ENCODE measurements around the gene TLNRD1. TPM values are rescaled to one million over a fixed set of nuclear protein-coding genes. Genes with fewer than 3 reads are reported as not detected.

The TLNRD1 gene
- total and polyA plus RNA-seq, 7 donors: 0.65 to 5.1 (median 2.6) TPM

GRCh38 chr15:81026836-81027599 lies 26.3 kb downstream of the TLNRD1 start:
- 90 to 92% (median 91%) methylated on average over 2 of the region's 2 CpGs for WGBS, 3 donors
- intact Hi-C loops (cut with DNase I): no loop called here
- no peaks in the 10 kb centered on the region for H3K27me3 ChIP-seq (ENCODE audit: insufficient read depth in 3 of 3, low read length in 2 of 3)
- H3K4me3 ChIP-seq: no peak overlapping the region
- H3K4me1 ChIP-seq: peaks cover 10% of the 10 kb centered on the region
- H3K27ac ChIP-seq: no peak overlapping the region
- TF ChIP-seq, protein P1, sequence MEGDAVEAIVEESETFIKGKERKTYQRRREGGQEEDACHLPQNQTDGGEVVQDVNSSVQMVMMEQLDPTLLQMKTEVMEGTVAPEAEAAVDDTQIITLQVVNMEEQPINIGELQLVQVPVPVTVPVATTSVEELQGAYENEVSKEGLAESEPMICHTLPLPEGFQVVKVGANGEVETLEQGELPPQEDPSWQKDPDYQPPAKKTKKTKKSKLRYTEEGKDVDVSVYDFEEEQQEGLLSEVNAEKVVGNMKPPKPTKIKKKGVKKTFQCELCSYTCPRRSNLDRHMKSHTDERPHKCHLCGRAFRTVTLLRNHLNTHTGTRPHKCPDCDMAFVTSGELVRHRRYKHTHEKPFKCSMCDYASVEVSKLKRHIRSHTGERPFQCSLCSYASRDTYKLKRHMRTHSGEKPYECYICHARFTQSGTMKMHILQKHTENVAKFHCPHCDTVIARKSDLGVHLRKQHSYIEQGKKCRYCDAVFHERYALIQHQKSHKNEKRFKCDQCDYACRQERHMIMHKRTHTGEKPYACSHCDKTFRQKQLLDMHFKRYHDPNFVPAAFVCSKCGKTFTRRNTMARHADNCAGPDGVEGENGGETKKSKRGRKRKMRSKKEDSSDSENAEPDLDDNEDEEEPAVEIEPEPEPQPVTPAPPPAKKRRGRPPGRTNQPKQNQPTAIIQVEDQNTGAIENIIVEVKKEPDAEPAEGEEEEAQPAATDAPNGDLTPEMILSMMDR (IDR thresholded peaks at IDR 0.05): no peak
- ATAC-seq: no peak
- no peaks in the 10 kb centered on the region for H3K9me3 ChIP-seq
- no peaks in the 10 kb centered on the region for H3K36me3 ChIP-seq (ENCODE audit: insufficient read depth in 1 of 2, low read depth in 1 of 2)
- no peak for DNase-seq

DNA sequence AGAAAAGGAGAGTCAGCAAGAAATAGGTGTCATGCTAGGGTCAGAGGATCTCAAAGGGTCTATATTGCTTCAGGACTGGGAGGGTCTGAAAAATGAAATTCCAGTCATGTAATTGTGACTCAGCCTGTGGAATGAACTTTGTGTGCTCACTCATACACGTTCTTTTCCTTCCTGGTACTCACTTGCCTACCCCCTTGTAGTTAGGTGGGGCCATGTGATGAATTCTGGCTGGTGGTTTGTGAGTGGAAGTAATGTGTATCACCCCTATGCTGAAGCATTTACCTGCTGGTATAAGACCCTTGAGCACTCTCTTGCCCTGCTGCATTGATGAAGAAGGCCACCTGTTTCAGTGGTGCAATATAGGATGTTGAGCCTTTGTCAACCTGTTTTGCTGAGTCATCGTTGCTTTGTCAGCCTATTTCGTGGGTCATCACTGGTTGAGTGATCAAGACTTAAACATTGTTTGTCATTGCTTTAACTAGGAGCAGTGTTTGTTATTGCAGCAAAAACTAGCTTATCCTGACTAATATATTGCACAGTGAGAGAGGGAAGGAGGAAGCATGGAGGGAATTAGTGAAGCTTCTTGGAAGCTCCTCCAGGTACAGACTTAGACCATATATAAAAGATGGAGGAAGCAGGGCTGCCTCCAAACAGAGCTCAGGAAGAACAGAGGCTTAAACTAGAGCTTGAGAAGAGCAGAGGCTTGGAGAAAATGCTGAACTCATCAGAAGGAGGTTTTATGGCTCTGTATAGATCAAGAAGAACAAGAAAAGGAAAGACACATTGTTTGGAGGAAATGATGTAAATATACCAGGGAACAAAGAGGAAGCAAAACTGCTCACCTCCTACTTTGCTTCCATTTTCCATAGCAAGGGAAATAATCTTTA lies 28.9 kb downstream of the TLNRD1 start:
- no peaks in the 10 kb centered on the region for H3K9me3 ChIP-seq
- H3K27me3 ChIP-seq (ENCODE audit: insufficient read depth in 3 of 3, low read length in 2 of 3): no peaks in the 10 kb centered on the region
- H3K27ac ChIP-seq: no peak overlapping the region
- TF ChIP-seq, protein P1 (IDR thresholded peaks at IDR 0.05): no peak
- intact Hi-C loops (cut with DNase I): no loop called here
- no peak overlapping the region for H3K4me3 ChIP-seq
- no peaks in the 10 kb centered on the region for H3K36me3 ChIP-seq (ENCODE audit: insufficient read depth in 1 of 2, low read depth in 1 of 2)
- ATAC-seq (peak in 1 of 4 donors; percentile 30), DNase-seq (no peak)
- WGBS, 3 donors: 64 to 67% (median 67%) methylated on average over 3 of the region's 3 CpGs
- peaks cover 5% of the 10 kb centered on the region for H3K4me1 ChIP-seq

- no peaks in the 10 kb centered on the region for H3K36me3 ChIP-seq (ENCODE audit: insufficient read depth in 1 of 2, low read depth in 1 of 2)
- no peak overlapping the region for H3K27ac ChIP-seq
- ATAC-seq (no peak), DNase-seq (no peak)
- no peaks in the 10 kb centered on the region for H3K27me3 ChIP-seq (ENCODE audit: insufficient read depth in 3 of 3, low read length in 2 of 3)
- WGBS, 3 donors: 39 to 49% (median 48%) methylated on average over 3 of the region's 3 CpGs
- TF ChIP-seq, protein P1 (IDR thresholded peaks at IDR 0.05): no peak
- no peaks in the 10 kb centered on the region for H3K9me3 ChIP-seq
- no peaks in the 10 kb centered on the region for H3K4me1 ChIP-seq
- intact Hi-C loops (cut with DNase I): no loop called here
- no peak overlapping the region for H3K4me3 ChIP-seq
Observed at GRCh38 chr15:81030301-81030750, 29.6 kb downstream of the TLNRD1 start.

GRCh38 chr15:81031203-81031602 lies 30.5 kb downstream of the TLNRD1 start:
- Histone ChIP-seq H3K27ac (no peak overlapping the region), H3K36me3 (ENCODE audit: insufficient read depth in 1 of 2, low read depth in 1 of 2) (no peaks in the 10 kb centered on the region), H3K4me3 (no peak overlapping the region), H3K9me3 (no peaks in the 10 kb centered on the region), H3K4me1 (no peaks in the 10 kb centered on the region), H3K27me3 (ENCODE audit: insufficient read depth in 3 of 3, low read length in 2 of 3) (no peaks in the 10 kb centered on the region)
- no peak for DNase-seq
- ATAC-seq: no peak
- WGBS, 3 donors: 80 to 90% (median 86%) methylated on average over 4 of the region's 4 CpGs
- intact Hi-C loops (cut with DNase I): no loop called here
- TF ChIP-seq, protein P1 (IDR thresholded peaks at IDR 0.05): no peak
